NOMO-1 treated with dmso at 0.1 percent for 144 hours (cell line): ENCODE results near the gene SASH1.

Source experiments
- DNase-seq: peaks from one replicate; lab custom pipeline; 2025; ENCODE audit not compliant: unreplicated experiment; lab: John Stamatoyannopoulos, UW

The SASH1 gene

GRCh38 chr6:148491638-148492251 lies 149.1 kb downstream of the SASH1 start:
- DNase-seq: no peak

GRCh38 chr6:148492654-148493290 lies 150.1 kb downstream of the SASH1 start:
- DNase-seq: no peak

GRCh38 chr6:148493424-148493823 lies 150.8 kb downstream of the SASH1 start:
- no peak for DNase-seq

GRCh38 chr6:148494226-148494625 lies 151.6 kb downstream of the SASH1 start:
- no peak for DNase-seq

GRCh38 chr6:148495029-148495428 lies 152.4 kb downstream of the SASH1 start:
- DNase-seq: peak; percentile 31

- no peak for DNase-seq
Observed at GRCh38 chr6:148497257-148497656, 154.6 kb downstream of the SASH1 start.

GRCh38 chr6:148497717-148498116 lies 155.1 kb downstream of the SASH1 start:
- DNase-seq: no peak

GRCh38 chr6:148500402-148500801 lies 157.8 kb downstream of the SASH1 start:
- no peak for DNase-seq

GRCh38 chr6:148501178-148501590 lies 158.5 kb downstream of the SASH1 start:
- no peak for DNase-seq

GRCh38 chr6:148502083-148502772 lies 159.6 kb downstream of the SASH1 start:
- peak; percentile 36 for DNase-seq

GRCh38 chr6:148502773-148503135 lies 160.1 kb downstream of the SASH1 start:
- DNase-seq: no peak

GRCh38 chr6:148503703-148504102 lies 161.1 kb downstream of the SASH1 start:
- no peak for DNase-seq

GRCh38 chr6:148507774-148508173 lies 165.1 kb downstream of the SASH1 start:
- DNase-seq: no peak

- DNase-seq: no peak
Observed at GRCh38 chr6:148508401-148509041, 165.9 kb downstream of the SASH1 start.

GRCh38 chr6:148509119-148509799 lies 166.6 kb downstream of the SASH1 start:
- no peak for DNase-seq

- peak; percentile 89 for DNase-seq
Observed at GRCh38 chr6:148509800-148510581, 167.4 kb downstream of the SASH1 start.

GRCh38 chr6:148513145-148514071 lies 170.8 kb downstream of the SASH1 start:
- DNase-seq: no peak

- DNase-seq: no peak
Observed at GRCh38 chr6:148514091-148514845, 171.6 kb downstream of the SASH1 start.

- no peak for DNase-seq
Observed at GRCh38 chr6:148516217-148516616, 173.6 kb downstream of the SASH1 start.
